ENCODE measurements around the gene MAST4. TPM values are rescaled to one million over a fixed set of nuclear protein-coding genes. Genes with fewer than 3 reads are reported as not detected.

MAST4 gene
- polyA plus RNA-seq, 1 experiment = 11.6 TPM

GRCh38 chr5:67196537-67197059 lies 600.4 kb downstream of the MAST4 start, which contains the start of gene CD180:
Gene CD180 (minus strand): TSS chr5:67196799. CDS start chr5:67196641, 158 bp downstream.
- ChIA-PET POLR2A (no interaction called here), CTCF (interaction anchor here (0.5 to 0.6 kb wide), 2 partner anchors 10 to 993 kb away, joined by 3 read pairs; no protein-coding TSS in a partner anchor)
- Histone ChIP-seq H3K9me3 (ENCODE audit: control insufficient read depth, insufficient read depth, low read length) (peaks cover 4% of the 10 kb centered on the region; the same call in 1 of the 2 replicates), H3K27me3 (ENCODE audit: control insufficient read depth, insufficient read depth, low read length) (no peaks in the 10 kb centered on the region), H3K27ac (ENCODE audit: low read depth, low read length) (no peak within 1 kb of the TSS), H3K4me3 (ENCODE audit: low read depth, low read length) (no peak within 1 kb of the TSS)
- TF ChIP-seq CTCF (IDR thresholded peaks at IDR 0.05; ENCODE audit: low read depth, low read length) = no peak
- no peak for DNase-seq (ENCODE audit: low read depth, low spot score)

- H3K9me3 ChIP-seq (ENCODE audit: control insufficient read depth, insufficient read depth, low read length) = no peaks in the 10 kb centered on the region
- H3K4me3 ChIP-seq (ENCODE audit: low read depth, low read length) = no peak overlapping the region
- no peaks in the 10 kb centered on the region for H3K27me3 ChIP-seq (ENCODE audit: control insufficient read depth, insufficient read depth, low read length)
- TF ChIP-seq CTCF (IDR thresholded peaks at IDR 0.05; ENCODE audit: low read depth, low read length) = no peak
- H3K27ac ChIP-seq (ENCODE audit: low read depth, low read length) = no peak overlapping the region
- POLR2A ChIA-PET = interaction anchor here (0.6 kb wide), 1 partner anchor 77 kb away, joined by 3 read pairs; no protein-coding TSS in a partner anchor
- DNase-seq (ENCODE audit: low read depth, low spot score) = no peak
- CTCF ChIA-PET = interaction anchor here (1.0 kb wide), 1 partner anchor 31 kb away, joined by 3 read pairs; no protein-coding TSS in a partner anchor
Measured at GRCh38 chr5:67197536-67197935, 601.3 kb downstream of the MAST4 start.

- no peak for DNase-seq (ENCODE audit: low read depth, low spot score)
- CTCF ChIA-PET = interaction anchor here (1.7 kb wide), 1 partner anchor 43 kb away, joined by 5 read pairs; no protein-coding TSS in a partner anchor
- Histone ChIP-seq H3K27me3 (ENCODE audit: control insufficient read depth, insufficient read depth, low read length) (no peaks in the 10 kb centered on the region), H3K27ac (ENCODE audit: low read depth, low read length) (no peak overlapping the region), H3K9me3 (ENCODE audit: control insufficient read depth, insufficient read depth, low read length) (no peaks in the 10 kb centered on the region), H3K4me3 (ENCODE audit: low read depth, low read length) (no peak overlapping the region)
- POLR2A ChIA-PET = no interaction called here
- no peak for TF ChIP-seq CTCF (IDR thresholded peaks at IDR 0.05; ENCODE audit: low read depth, low read length)
Measured at GRCh38 chr5:67198917-67199316, 602.7 kb downstream of the MAST4 start.

GRCh38 chr5:67199859-67200258 lies 603.7 kb downstream of the MAST4 start:
- no peak overlapping the region for H3K4me3 ChIP-seq (ENCODE audit: low read depth, low read length)
- no peak for DNase-seq (ENCODE audit: low read depth, low spot score)
- CTCF ChIA-PET = interaction anchor here (1.7 kb wide), 1 partner anchor 44 kb away, joined by 5 read pairs; no protein-coding TSS in a partner anchor
- no peaks in the 10 kb centered on the region for H3K9me3 ChIP-seq (ENCODE audit: control insufficient read depth, insufficient read depth, low read length)
- H3K27me3 ChIP-seq (ENCODE audit: control insufficient read depth, insufficient read depth, low read length) = no peaks in the 10 kb centered on the region
- POLR2A ChIA-PET = no interaction called here
- TF ChIP-seq CTCF (IDR thresholded peaks at IDR 0.05; ENCODE audit: low read depth, low read length) = no peak
- no peak overlapping the region for H3K27ac ChIP-seq (ENCODE audit: low read depth, low read length)

- H3K4me3 ChIP-seq (ENCODE audit: low read depth, low read length) = no peak overlapping the region
- no peak for TF ChIP-seq CTCF (IDR thresholded peaks at IDR 0.05; ENCODE audit: low read depth, low read length)
- POLR2A ChIA-PET = no interaction called here
- H3K9me3 ChIP-seq (ENCODE audit: control insufficient read depth, insufficient read depth, low read length) = no peaks in the 10 kb centered on the region
- DNase-seq (ENCODE audit: low read depth, low spot score) = no peak
- CTCF ChIA-PET = interaction anchor here (0.8 kb wide), 1 partner anchor 9 kb away, joined by 3 read pairs; no protein-coding TSS in a partner anchor
- no peaks in the 10 kb centered on the region for H3K27me3 ChIP-seq (ENCODE audit: control insufficient read depth, insufficient read depth, low read length)
- H3K27ac ChIP-seq (ENCODE audit: low read depth, low read length) = no peak overlapping the region
Measured at GRCh38 chr5:67200809-67201562, 604.8 kb downstream of the MAST4 start.
